Heart left ventricle (tissue), 16 donors: ENCODE measurements around the gene ATG2B. TPM values are rescaled to one million over a fixed set of nuclear protein-coding genes. Genes with fewer than 3 reads are reported as not detected.
A peak's percentile ranks its signal among the peaks of the same experiment; 100 is the strongest.

Source experiments
- ATAC-seq, 4 donors: fragments of 200-7000 bp; cut with Tn5 transposase; one replicate each; pipeline ENCODE4 v1.9.1; 2020 to 2022; ENCODE audit warnings: moderate library complexity in 4 of 4, mild to moderate bottlenecking in 3 of 4, moderate number of reproducible peaks in 1 of 4
- DNase-seq, 5 donors: peaks; one replicate each; pipeline ENCODE4 v3.0.0-alpha.2; 2020
- H3K27ac ChIP-seq, 12 donors: fragments of 200-600 bp; sonication (generic) in 4 of 12; one replicate each; pipeline versions ENCODE4 v1.5.0 to v1.8.0; 2016 to 2022; ENCODE audit warnings: mild to moderate bottlenecking in 2 of 12
- H3K27me3 ChIP-seq, 9 donors: fragments of 200-600 bp; sonication (generic) in 2 of 9; one replicate each; pipeline versions ENCODE4 v1.5.1 to v1.8.0; 2016 to 2022; ENCODE audit warnings: mild to moderate bottlenecking in 3 of 9
- H3K36me3 ChIP-seq, 9 donors: fragments of 200-600 bp; sonication (generic) in 2 of 9; one replicate each; pipeline versions ENCODE4 v1.5.0 to v1.8.0; 2018 to 2022; ENCODE audit warnings: mild to moderate bottlenecking in 2 of 9
- H3K4me1 ChIP-seq, 12 donors: fragments of 200-600 bp; sonication (generic) in 4 of 12; one replicate each; pipeline versions ENCODE4 v1.5.0 to v1.8.0; 2016 to 2022; ENCODE audit warnings: mild to moderate bottlenecking in 3 of 12
- H3K4me3 ChIP-seq, 12 donors: fragments of 200-600 bp; sonication (generic) in 4 of 12; one replicate each; pipeline versions ENCODE4 v1.5.0 to v1.8.0; 2017 to 2022; ENCODE audit warnings: mild to moderate bottlenecking in 9 of 12, moderate library complexity in 4 of 12
- H3K9me3 ChIP-seq, 12 donors: fragments of 200-600 bp; sonication (generic) in 4 of 12; one replicate each; pipeline versions ENCODE4 v1.5.0 to v1.8.0; 2016 to 2022; ENCODE audit warnings: mild to moderate bottlenecking in 1 of 12
- CTCF ChIP-seq, 12 donors: fragments of 200-600 bp; sonication (generic) in 4 of 12; IDR thresholded peaks; one replicate each; pipeline versions ENCODE4 v1.5.0 to v1.8.0; 2018 to 2022; ENCODE audit warnings: antibody characterized with exemption in 12 of 12, mild to moderate bottlenecking in 5 of 12
- POLR2A ChIP-seq, 2 donors: fragments of 450-650 bp; IDR thresholded peaks; one replicate each; pipeline ENCODE4 v1.6.1; 2017; ENCODE audit warnings: antibody characterized with exemption in 2 of 2, mild to moderate bottlenecking in 2 of 2, moderate library complexity in 2 of 2
- WGBS, 4 donors: extraction: QIAGEN DNeasy Blood & Tissue Kit in 2 of 4; methylation state at CpG; one replicate each; pipeline versions ENCODE4 v1.1.5 to v1.1.7; 2013 to 2018; 5-methylcytosine and 5-hydroxymethylcytosine counted together
- intact Hi-C, 10 donors: fragments of 100-400 bp; cut with DNase I; formaldehyde crosslinking; loops; one replicate each; pipeline versions ENCODE4 v1.11.1 to v1.14.2; 2022
- polyA plus RNA-seq, 2 donors: library from polyadenylated mRNA; stranded (reverse); fragments of 200-250 nt; gene quantifications; one replicate each; pipeline ENCODE4 v1.2.3, GENCODE V29; 2013
- total RNA-seq, 9 donors: library from RNA; depleted of rRNA in 2 of 9; stranded (reverse); fragments of >200 nt in 2 of 9; fragmentation: NEBNext Ultra II Directional in 3 of 9; extraction: Animal tissue kit (Norgen Biotek cat#: 25700) in 3 of 9; gene quantifications; one replicate each; pipeline versions ENCODE4 v1.1.0 to v1.2.4, GENCODE V29; 2016 to 2023
- donor health status: ischemic (EF 13 %, LVEDD 7.1; RV severe dilation, severe dysfunction).
- donor health status: healthy with polysubstance abuse.
- donor health status: DM: no; HTN: yes; CAD: no.
- donor health status: DM: no; HTN: no; CAD: no.
- donor health status: ischemic (EF 25% LVEDD 6.9; RV normal size, moderate dysfunction).
- donor health status: ischemic (EF 25% LVEDD 5.7; RV mildly dilated, moderate dysfunction).
- donor health status: healthy.
- donor health status: DM: yes; HTN: yes; CAD: no.
- donor health status: ischemic (EF 35%, LVEDD 5.7; RV mildly dilated, moderate dysfunction).
- donor health status: nonischemic (EF 11% LVEDD 7.7; RV severe dilation, severe dysfunction).
- donor health status: DM: yes; HTN: yes; CAD: no.
- donor health status: PGD.
- donor health status: ischemic (EF 29% LVEDD 5.4; RV normal size, mild dysfunction).
- donor health status: nonischemic (EF 23%, LVEDD 6.1; RV moderate dilation, normal function).

ATG2B gene
- total and polyA plus RNA-seq, 11 donors: 2.7 to 19.5 (median 15.6) TPM

GRCh38 chr14:96287856-96288255, 75.3 kb downstream of the ATG2B start:
- Histone ChIP-seq H3K4me3 (no peak overlapping the region), H3K9me3 (no peaks in the 10 kb centered on the region), H3K36me3 (peaks cover 0 to 100% (median 80%) of the 10 kb centered on the region in 9 donors), H3K27ac (no peak overlapping the region), H3K4me1 (peaks cover 0 to 3% (median 0%) of the 10 kb centered on the region in 12 donors), H3K27me3 (no peaks in the 10 kb centered on the region)
- ATAC-seq (no peak), DNase-seq (no peak)
- no peak for TF ChIP-seq POLR2A (IDR thresholded peaks at IDR 0.05)
- TF ChIP-seq CTCF (IDR thresholded peaks at IDR 0.05): no peak
- WGBS, 4 donors: 93 to 100% (median 96%) methylated on average over 1 of the region's 1 CpG
- intact Hi-C loops: no loop called here

DNA sequence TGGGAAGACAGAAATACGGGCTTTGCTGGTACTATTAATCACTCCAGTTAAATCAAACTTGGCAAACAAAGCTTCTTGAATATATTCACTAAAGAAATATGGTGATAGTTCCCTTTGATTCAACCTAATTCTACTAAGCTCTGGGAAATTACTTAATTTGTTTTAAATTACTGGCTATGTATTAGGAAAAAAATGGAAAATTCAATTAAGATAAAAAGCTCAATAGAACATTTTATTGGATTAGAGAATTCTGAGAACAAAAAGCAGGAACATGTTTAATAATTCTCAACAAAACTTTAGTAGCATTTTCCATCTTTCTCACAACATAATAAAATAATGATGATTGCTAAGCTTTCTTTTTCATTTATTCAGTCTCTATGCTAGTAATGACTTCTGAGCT, 76.9 kb downstream of the ATG2B start:
- DNase-seq (no peak), ATAC-seq (no peak)
- intact Hi-C loops: no loop called here
- 96 to 97% (median 96%) methylated on average over 1 of the region's 1 CpG for WGBS, 4 donors
- H3K36me3 ChIP-seq: peaks cover 0 to 97% (median 71%) of the 10 kb centered on the region in 9 donors
- H3K4me3 ChIP-seq: no peak overlapping the region
- no peaks in the 10 kb centered on the region for H3K27me3 ChIP-seq
- H3K4me1 ChIP-seq: peaks cover 0 to 3% (median 0%) of the 10 kb centered on the region in 12 donors
- H3K27ac ChIP-seq: peak overlapping the region in 3 of 12 donors; percentile 8 to 59 (median 18)
- H3K9me3 ChIP-seq: no peaks in the 10 kb centered on the region
- TF ChIP-seq CTCF (IDR thresholded peaks at IDR 0.05) (no peak), POLR2A (IDR thresholded peaks at IDR 0.05) (no peak)

- peaks cover 0 to 3% (median 0%) of the 10 kb centered on the region in 12 donors for H3K4me1 ChIP-seq
- no peaks in the 10 kb centered on the region for H3K9me3 ChIP-seq
- peaks cover 0 to 91% (median 66%) of the 10 kb centered on the region in 9 donors for H3K36me3 ChIP-seq
- DNase-seq: peak in 3 of 5 donors; percentile 23 to 64 (median 36)
- no peak overlapping the region for H3K4me3 ChIP-seq
- H3K27ac ChIP-seq: peak overlapping the region in 5 of 12 donors; percentile 8 to 59 (median 31)
- H3K27me3 ChIP-seq: no peaks in the 10 kb centered on the region
- intact Hi-C loops: no loop called here
- WGBS, 4 donors: 59 to 69% (median 63%) methylated on average over 17 of the region's 17 CpGs
- peak; percentile 49 to 86 (median 65) for ATAC-seq
- no peak for TF ChIP-seq POLR2A (IDR thresholded peaks at IDR 0.05)
- no peak for TF ChIP-seq CTCF (IDR thresholded peaks at IDR 0.05)
These were observed 77.5 kb downstream of the ATG2B start for GRCh38 chr14:96285667-96286066.

- ATAC-seq (no peak), DNase-seq (no peak)
- TF ChIP-seq CTCF (IDR thresholded peaks at IDR 0.05) (no peak), POLR2A (IDR thresholded peaks at IDR 0.05) (no peak)
- Histone ChIP-seq H3K27ac (no peak overlapping the region), H3K9me3 (no peaks in the 10 kb centered on the region), H3K36me3 (peaks cover 0 to 78% (median 53%) of the 10 kb centered on the region in 9 donors), H3K27me3 (no peaks in the 10 kb centered on the region), H3K4me3 (no peak overlapping the region), H3K4me1 (peaks cover 0 to 3% (median 0%) of the 10 kb centered on the region in 12 donors)
- WGBS, 4 donors: 75 to 94% (median 86%) methylated on average over 1 of the region's 1 CpG
- intact Hi-C loops: no loop called here
These were observed 78.7 kb downstream of the ATG2B start for GRCh38 chr14:96284430-96284829.
